Measurements from ENCODE around the gene LAPTM5.

DNA sequence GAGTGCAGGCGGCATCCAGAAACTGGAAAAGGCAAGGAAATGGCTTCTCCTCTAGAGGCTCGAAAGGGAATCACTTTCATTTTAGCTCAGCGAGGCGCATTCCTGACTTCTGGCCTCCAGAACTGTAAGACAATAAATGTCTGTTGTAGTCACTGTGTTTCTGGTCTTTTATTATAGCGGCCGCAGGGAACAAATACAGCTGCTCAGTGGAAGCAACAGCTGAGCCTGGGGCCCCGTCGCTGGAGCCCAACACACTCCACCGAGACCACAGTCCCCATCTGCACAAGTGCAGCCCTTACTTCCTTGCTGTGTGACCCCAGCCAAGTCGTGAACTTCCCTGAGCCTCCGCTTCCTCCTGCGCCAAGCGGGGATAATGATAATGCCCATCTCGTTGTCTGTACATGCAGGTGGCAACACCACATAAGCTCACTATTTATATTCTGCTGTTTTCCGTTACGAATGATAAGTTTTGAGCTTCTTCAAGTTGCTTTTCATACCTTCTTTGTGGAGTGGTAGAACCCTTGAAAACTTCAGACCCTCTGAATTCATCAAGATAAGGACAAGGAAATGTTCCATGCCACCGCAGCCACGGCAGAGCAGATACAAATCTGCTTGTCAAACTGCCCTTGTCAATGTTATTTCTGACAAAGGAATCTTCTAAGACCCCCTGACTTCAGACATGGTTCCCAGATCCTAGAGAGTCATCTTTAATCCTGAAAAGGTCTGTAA is 3.2 kb upstream of the LAPTM5 start:
- TF ChIP-seq CTCF (IDR thresholded peaks at IDR 0.05): no peak
- TF ChIP-seq POLR2A (IDR thresholded peaks at IDR 0.05): no peak
